IPS-NIHi7 (cell line): ENCODE measurements around the gene CALML3.
"Not testable (repeated sequence)": the region's sequence is repeated elsewhere in the genome, so short reads cannot be mapped to it uniquely, and the experiment has no call there.

ENCODE experiments used
- DNase-seq: peaks from one replicate; pipeline ENCODE4 v3.0.0; 2012; ENCODE audit warnings: mixed read lengths; ENCODE audit errors: extremely low spot score

The CALML3 gene

DNA sequence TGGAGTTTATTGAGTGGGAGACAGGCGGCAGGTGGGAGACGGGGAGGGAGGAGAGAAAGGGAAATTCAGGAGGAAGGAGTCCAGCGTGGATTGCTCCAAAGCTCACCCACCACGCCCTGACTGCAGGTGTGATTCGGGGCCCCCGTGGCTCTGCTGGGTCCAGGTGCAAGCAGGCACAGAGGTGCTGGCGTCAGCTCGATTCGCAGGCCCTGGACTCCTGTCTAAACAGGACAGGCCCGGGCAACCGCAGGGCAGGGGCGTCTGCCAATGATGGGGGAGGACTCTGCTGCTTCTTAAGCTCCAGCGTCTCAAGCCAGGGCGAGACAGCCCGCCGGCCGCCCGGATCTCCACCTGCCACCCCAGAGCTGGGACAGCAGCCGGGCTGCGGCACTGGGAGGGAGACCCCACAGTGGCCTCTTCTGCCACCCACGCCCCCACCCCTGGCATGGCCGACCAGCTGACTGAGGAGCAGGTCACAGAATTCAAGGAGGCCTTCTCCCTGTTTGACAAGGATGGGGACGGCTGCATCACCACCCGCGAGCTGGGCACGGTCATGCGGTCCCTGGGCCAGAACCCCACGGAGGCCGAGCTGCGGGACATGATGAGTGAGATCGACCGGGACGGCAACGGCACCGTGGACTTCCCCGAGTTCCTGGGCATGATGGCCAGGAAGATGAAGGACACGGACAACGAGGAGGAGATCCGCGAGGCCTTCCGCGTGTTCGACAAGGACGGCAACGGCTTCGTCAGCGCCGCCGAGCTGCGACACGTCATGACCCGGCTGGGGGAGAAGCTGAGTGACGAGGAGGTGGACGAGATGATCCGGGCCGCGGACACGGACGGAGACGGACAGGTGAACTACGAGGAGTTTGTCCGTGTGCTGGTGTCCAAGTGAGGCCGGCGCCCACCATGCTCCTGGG is at the start of gene CALML3:
CALML3 (plus strand) TSS at position 321 of the 920 bp plus-strand sequence; CDS start at position 446, 125 bp downstream.
- DNase-seq, result no peak

DNA sequence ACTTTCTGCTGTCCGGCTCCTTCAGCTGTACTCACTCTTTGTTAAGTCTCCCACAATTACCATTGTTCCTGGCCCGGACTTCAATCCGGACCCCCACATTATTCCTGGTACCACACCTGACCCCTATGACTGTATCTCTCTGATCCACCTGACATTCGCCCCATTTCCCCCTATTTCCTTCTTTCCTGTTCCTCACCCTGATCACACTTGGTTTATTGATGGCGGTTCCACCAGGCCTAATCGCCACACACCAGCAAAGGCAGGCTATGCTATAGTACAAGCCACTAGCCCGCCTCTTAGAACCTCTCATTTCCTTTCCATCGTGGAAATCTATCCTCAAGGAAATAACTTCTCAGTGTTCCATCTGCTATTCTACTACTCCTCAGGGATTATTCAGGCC is 49.7 kb upstream of the CALML3 start:
- not testable (repeated sequence) for DNase-seq

DNA sequence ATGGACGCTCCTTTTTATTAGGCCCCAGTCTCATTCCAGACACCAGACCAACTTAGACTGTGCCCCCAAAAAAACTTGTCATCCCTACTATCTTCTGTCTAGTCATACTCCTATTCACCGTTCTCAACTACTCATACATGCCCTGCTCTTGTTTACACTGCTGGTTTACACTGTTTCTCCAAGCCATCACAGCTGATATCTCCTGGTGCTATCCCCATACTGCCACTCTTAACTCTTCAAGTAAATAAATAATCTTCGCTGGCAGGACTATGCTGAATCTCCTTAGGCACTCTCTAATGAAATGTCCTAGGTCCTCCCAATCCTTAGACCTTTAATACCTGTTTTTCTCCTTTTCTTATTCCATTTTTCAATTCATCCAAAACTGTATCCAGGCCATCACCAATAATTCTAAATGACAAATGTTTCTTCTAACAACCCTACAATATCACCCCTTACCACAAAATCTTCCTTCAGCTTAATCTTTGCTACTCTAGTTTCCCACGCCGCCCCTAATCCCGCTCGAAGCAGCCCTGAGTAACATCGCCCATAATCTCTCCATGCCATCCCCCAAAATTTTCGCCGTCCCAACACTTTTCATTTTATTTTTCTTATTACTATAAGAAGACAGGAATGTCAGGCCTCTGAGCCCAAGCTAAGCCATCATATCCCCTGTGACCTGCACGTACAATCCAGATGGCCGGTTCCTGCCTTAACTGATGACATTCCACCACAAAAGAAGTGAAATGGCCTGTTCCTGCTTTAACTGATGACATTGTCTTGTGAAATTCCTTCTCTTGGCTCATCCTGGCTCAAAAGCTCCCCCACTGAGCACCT is 48.6 kb upstream of the CALML3 start:
- DNase-seq, result not testable (repeated sequence)

DNA sequence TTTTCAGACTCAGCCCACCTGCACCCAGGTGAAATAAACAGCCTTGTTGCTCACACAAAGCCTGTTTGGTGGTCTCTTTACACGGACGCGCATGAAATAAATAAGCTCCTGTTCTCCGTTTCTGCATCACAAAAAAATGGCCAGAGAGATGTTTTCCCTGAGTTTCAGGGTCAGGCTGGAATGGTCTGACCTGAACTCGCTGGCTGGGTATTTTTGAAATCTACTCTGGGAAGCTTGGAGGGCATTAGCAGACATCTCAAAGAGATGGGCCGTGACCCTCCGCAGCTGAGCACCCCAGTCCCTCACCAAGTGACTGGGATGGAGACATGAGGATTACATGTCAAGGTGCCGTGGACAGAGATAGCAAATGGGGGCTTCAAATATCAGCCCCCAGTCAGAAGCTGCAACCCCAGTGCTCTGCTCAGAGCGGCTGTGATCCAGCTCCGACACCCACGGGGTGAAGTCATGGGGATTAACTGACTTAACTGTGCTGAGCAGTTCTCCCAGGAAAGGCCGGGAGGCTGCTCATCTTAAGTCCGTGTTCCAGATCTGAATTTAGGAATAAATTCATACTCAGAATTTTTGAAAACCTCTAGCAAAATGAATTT is 47.7 kb upstream of the CALML3 start:
- no peak for DNase-seq

DNA sequence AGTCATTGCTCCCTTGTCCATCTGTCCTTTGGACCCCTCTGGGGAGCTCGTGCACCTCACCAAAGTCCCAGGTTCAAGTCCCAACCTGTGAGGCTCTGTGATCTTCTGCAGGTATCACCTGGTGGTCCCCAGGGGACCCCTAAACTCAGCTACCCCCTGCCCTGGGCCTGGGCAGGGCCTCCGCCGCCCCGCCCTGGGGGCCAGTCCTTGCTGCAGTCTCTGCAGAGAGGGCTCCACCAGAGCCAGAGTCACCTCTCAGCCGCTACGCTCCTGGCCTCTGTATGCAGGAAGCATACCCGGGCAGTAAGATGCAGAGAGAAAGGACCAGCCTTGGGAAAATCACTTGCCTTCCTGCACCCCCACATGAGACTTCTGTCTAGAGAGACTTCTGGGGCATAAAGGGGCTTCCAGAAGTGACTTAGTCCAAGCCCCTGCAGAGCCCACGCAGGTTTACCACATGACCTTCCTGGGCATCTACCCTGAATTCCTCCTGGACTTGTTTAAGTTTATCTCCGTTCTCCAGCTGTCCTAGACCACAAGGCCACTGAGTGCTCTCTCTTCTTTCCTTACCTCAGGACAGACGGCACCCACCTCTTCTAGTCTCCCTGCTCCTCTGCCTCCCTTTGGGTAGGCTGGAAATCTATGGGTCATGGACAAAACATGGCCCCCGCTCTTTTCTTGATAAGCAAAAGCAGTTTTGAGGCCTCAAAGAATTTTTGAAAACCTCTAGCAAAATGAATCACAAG is 46.6 kb upstream of the CALML3 start:
- DNase-seq, result no peak

DNA sequence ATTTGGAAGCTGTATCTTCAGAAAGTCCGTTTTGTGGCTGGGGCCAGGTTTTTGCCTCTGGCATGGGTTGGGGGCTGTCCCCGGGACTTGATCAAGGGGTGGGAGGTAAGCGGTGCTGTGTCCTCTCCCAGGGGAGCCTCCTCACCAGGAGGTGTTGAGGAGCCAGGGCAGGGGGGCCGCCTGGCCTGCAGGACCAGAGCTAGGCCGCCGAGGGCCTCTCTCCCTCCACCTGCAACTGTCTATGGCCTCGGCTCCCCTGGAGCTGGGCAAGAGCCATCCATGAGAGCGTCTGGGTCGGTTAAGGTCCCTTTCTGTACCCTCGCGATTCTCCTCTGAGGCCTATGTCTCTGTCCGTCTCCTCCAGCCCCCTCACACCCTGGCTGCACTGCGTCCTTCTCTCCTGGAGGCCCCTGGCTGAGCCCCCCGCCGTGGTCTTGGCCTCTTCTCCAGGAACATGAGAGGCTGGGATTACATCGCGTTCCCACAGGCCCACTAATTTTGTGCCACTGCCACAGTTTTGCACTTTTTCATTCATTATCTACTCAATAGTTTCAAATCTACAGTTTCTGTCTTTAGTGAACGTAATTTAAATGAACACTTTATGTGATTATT is 46.0 kb upstream of the CALML3 start:
- no peak for DNase-seq

DNA sequence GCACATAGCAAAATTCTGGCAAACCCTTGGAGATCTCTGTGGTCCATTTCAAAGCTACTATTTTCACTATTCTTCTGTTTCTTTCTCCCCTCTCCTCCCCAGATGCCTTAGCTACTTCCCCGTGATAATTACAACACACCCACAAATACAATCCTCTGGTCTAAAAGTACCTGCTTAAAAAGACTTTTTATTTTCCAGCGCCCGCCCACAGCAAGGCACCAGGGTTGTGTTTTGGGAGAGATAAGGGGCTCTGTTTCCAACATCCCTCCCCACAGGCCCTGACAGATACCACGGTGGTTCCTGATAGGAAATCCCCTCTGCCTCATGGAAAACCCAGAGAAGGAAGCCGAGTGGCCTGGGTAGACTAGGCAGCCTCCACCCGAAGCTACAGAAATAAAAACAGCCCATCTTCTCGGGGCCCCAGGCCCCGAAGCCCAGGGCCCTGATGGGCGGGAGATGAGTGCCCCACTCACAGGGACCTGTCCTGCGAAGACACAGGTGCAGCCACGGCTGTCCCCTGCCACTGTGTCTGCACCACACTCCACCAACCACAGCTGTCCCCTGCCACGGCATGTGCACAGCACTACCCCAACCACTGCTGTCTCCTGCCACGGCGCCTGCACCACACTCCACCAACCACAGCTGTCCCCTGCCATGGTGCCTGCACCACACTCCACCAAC is 45.1 kb upstream of the CALML3 start:
- DNase-seq, result no peak

DNA sequence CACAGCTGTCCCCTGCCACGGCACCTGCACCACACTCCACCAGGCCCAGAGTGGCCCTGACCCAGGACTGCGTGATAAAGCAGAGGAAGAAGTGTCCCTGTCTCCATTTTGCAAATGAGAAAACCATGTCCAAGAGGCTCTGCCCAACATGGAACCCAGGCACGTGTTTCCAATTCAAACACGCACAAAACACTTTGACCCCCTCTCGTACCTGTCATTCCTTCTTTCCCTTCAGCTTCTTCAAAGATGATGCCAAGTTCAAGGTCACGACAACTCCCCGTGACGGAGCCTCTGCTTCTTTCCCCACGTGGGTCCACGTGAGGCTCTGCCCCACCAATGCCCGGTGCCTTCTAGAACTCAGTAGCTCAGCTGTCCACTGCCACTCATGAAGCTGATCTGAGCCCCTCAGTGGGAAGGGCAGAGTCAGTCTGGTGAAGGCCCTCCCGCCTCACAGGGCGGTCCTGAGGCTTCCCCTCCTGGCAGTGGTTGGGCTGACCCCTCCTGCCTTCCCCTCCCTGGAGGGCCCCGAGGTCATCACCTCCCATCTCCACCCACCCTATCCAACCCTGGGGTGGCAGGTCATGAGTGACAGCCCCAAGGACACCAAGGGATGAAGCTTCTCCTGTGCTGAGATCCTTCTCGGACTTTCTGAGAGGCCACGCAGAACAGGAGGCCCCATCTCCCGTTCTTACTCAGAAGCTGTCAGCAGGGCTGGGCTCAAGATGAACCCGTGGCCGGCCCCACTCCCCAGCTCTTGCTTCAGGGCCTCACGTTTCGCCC is 44.4 kb upstream of the CALML3 start:
- DNase-seq, result no peak

DNA sequence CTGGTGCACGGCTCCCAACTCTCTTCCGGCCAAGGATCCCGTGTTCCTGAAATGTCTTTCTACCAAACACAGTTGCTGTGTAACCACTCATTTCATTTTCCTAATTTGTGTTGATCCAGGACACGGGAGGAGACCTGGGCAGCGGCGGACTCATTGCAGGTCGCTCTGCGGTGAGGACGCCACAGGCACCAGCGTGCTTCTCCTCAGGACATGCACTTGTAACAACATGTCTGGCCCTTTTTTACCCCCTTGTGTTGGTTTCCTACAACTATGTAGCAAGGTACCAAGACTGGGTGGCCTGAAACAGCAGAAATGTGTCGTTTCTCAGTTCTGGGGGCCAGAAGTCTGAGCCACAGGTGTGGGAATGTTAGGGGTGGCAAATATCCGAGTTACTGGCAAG is 43.6 kb upstream of the CALML3 start:
- no peak for DNase-seq

DNA sequence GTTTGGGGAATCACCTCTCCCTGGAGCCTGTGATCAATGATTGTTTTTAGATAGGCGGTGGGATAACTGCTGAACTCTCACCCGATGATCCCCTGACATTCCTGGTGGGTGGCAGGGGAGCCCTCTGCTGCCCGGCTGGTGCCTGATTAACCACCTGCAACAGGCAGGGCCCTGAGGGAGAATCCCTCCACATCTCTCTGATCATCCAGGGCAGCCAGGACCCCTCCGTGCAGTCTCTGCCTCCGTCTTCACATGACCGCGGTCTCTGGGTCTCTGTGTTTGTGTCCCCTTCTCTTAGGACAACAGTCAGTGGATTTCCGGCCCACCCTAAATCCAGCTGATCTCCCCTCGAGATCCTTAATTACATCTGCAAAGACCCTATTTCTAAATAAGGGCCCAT is 42.7 kb upstream of the CALML3 start:
- DNase-seq, result no peak

DNA sequence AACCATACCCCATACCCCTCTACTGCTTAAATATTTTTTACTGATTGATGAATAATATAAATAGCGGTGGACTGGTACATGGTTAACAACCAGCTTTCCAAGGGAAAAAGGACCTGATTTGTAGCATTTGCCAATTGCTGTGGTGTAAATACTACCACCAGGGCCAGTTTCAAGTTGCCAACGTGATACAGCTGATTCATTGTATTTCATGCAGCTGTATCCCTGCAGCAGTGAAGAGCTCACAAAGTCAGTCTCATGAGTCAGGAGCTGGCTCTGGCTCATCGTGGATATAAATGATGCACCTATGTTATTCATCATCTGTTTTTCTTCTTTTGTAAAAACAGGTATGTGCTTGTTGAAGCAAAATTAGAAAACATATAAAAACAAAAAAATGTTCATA is 40.6 kb upstream of the CALML3 start:
- DNase-seq, result no peak

DNA sequence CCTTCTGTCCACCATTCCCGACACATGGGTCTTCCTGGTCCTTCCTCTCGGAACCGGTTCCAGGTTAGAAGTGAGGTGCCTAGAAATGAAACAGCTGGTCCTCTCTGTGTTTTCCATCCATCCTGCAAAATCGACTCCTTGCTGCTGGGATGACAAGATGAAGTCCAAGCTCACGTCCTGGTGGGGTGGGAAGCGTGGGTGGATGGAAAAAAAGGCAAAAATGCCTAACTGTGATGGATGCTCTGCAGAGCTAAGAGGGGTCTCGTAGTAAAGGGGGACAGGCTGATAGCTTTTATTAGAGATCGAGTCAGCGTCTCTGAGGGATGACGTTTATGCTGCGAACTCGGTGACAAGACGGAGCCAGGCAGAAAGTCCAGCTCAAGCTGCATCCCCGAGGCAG is 39.5 kb upstream of the CALML3 start:
- no peak for DNase-seq

DNA sequence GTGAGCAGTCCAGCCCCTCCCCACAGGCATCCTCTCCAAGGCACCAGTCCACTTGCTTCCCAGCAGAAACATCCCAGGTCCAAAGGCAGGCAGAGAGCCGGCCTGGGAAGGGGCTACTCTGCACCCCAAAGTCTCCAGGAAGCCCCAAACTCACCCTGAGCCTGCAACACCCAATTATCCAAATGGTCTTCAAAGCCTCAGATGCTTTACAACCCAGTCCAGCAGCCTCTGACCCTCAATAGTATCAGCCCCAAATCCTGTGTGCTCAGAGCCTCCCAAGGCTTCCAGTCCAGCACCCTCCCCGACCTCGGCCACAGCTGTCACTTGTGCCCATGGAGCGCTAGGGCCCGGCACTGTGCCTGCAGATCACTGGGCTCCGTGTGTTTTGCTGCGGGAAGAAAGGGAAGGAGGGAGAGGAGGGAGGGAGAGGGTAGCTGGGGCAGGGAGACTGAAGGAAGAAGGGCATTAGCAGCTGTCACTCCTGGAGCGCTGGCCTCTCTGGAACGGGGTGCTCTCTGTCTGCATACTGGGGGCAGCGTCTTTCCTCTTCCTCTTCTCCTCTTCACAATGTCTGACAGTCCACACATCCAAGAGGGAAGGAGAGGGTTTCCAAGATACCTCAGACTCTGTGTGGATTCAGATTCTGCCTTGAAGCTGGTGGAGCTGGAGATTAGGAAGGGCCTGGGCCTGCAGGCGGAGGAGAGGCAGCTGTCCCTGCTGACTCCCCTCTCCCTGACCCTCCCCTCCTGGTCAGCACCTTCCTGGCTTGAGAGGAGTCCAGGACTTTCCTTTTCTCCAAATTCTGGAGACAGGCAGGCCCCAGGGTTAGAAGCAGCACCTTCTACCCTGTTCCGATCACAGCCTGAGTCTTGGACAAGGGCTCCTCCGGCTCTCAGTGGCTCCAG is 38.6 kb upstream of the CALML3 start:
- DNase-seq, result no peak

DNA sequence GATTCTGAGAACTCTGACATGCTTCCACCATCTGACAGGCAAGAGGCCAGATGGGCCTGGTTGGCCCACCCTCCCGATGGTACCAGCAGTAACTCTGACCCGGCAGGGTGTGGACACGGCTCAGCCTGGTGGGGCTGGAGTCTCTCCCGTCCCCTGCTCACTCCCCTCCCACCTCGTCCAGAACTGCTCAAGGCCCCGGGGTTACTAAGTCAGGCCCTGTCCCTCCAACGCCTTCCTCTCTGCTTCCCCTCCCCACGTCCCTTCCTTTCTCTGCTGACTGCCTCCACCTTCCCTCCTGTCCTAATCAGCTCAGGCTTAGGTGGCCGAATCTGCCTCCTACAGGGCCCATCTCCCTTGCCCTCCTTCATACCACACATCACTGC is 37.9 kb upstream of the CALML3 start:
- DNase-seq, result no peak

DNA sequence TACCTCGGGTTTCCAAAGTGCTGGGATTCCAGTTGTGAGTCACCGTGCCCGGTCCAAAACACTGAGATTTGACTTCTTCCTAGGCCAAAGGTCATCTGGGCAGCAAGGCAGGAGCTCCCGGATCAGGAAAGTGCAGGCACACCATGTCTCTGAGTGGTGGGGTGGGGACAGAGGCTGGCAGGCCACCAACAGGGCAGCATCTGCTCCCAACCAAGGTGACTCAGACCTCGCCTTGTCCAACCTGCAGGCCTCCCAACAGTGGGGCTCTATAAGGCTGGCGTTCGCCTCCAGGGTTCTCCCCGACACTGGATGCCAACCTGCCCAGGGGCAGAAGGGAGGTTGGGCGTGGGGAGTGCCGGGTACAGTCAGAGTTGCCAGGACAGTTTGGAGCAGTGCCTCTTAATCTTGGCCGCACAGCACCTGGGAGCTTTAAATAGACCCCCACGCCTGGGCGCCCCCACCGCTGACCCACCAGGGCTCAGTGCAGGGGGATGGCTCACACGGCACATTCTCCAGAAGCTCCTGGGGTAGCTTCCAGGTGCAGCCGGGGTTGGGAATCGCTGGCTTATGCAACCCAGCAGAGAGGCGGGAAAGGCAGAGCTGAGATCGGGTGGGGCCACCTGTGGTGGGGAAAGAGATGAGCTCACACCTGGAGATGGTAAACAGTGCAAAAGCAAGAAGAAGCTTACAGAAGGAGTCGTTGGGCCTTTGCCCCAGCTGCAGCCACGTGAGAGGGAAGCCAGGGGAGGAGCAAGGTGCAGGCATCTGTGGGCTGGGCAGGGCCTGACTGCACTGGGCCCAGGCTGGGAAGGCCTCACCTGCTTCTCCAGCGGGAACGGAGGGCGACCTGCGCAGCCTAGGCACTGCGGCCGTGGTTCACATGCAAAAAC is 36.2 kb upstream of the CALML3 start:
- DNase-seq, result peak; percentile 53

DNA sequence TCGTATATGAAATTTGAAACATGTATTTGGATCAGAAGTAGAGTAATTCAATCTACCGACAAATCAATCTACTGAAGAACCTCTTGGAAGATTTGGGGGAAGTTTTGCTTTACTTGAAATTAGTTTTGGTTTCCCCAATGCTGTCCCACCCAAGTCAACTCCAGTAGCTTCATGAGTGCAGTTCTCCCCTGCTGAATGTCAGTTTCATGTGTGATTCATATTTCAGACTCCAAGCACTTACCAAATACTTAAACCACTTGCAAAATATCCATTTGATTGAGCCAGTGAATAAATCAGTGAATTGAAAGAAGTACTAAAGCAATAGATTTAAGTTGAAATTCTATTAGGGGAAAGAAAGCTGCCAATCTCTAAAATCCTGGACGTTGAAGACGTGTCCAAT is 34.7 kb upstream of the CALML3 start:
- DNase-seq, result no peak

DNA sequence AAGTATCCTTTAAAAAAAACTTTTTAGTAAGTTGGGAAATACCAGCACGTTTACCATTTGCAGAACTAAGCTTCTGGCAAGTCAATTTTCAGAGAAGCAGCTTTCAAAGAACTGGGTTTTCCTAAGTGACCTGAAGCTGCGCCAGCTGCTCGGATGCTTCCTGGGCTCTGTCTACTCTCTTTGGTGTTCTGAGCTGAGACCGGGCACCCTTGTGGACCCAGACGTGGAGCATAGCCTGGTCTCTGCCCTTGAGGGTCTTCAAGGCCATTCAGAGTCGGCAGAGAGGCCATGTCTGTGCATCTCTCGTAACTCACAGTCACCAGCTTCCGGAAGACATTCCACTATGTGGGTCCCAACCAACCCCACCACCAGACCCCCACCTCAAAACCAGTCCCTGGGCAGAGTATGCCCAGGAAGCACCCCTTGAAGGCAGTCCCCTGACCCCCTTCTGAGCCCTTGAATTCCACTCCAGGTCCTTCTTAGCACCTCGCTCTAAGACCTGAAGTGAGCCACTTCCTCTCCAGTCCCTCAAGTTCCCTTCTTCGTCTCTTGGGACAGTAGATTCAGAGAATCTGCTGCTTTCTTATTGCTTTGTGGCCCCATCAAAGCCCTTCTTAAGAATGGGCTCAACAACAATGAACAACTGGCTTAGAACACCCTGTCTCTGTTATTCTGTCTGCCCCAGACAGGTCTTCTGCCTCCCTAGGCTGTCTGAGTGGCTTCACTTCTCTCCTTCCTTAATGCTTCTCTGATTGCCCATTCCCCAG is 33.9 kb upstream of the CALML3 start:
- no peak for DNase-seq
